ENCODE data around the gene LAP3. TPM values are rescaled to one million over a fixed set of nuclear protein-coding genes. Genes with fewer than 3 reads are reported as not detected.
"Not testable (repeated sequence)": the region's sequence is repeated elsewhere in the genome, so short reads cannot be mapped to it uniquely, and the experiment has no call there.

LAP3 gene
- polyA plus RNA-seq (2014; cell fraction: cytosol; rRNA removed) = 61.4 and 63.7 TPM in 2 replicates
- 31.5 and 31.8 TPM in 2 replicates for polyA plus RNA-seq (2014; cell fraction: nucleus; rRNA removed)

- peak; percentile 91 for DNase-seq (ENCODE audit: low spot score)
Observed at GRCh38 chr4:17576932-17577664, at the start of gene LAP3. Gene LAP3, plus strand, starts transcription at chr4:17577198. Its CDS starts 268 bp downstream, at chr4:17577466.

DNA sequence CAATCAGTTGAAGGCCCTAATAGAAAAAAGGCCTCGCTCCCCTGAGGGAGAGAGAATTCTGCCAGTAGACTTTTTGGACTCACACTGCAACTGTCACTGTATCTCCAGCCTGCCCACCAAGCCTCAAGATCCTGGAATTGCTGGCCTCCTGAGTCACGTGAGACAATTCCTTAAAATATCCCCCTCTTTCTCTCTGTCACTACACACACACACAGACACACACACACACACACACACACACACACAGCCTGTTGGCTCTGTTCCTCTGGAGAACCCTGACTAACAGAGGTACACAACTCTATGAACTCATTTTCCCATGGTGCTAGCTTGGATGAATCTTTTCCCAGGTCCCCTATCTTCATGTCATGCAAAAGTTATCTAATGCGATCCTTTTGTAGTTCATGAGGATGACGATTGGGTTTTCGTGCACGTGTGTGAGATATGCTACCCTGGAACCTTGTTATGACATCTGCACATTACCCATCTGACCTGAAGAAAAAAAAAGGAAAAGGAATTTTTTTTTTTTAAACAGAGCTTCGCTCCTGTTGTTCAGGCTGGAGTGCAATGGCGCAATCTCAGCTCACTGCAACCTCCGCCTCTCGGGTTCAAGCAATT is 48.3 kb upstream of the LAP3 start:
- DNase-seq (ENCODE audit: low spot score) = no peak

DNA sequence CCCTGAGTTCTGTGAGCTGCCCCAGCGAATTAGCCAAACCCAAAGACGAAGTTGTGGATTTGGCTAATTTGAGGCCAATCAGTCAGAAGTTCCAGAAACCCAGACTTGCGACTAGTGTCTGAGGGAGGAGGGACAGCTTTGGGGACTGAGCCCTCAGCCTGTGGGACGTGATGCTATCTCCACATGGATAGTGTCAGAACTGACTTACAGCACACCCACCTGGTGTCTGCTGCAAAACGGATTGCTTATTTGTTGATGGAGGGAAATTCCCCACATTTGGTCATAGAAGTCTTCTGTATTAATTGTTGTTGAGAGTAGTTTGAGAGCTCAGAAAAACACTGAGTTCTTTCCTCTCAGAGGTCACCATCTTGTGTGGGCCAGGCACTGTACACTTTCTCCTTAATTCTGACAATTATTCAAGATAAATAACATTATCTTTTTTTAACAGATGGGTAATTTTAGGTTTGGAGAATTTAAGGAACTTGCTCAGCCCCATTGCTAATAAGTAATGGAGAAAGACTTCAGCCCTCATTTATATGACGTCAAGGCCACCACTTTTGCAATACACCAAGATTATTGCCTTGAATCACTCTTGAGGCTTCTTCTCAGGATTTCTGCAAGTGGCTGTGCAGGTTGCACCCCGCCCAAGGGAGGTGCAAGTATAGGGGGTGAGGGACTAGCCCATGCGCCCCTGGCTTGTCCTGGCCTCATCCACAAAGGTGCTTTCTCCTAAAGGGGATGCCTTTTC is 45.3 kb upstream of the LAP3 start:
- DNase-seq (ENCODE audit: low spot score) = no peak

DNA sequence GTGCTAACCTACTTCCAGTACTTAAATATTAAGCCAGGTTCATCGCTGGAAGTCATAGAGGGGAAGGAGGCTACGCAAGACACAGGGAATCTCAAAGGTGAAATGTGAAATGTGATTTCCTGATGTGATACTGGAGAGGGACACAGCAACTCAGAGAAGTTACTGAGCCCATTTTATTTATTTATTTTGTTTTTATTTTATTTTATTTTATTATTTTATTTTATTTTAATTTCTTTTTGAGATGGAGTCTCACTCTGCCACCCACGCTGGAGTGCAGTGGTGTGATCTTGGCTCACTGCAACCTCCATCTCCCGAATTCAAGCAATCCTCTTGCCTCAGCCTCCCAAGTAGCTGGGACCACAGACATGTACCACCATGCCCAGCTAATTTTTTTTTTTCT is 42.3 kb upstream of the LAP3 start:
- DNase-seq (ENCODE audit: low spot score) = no peak

DNA sequence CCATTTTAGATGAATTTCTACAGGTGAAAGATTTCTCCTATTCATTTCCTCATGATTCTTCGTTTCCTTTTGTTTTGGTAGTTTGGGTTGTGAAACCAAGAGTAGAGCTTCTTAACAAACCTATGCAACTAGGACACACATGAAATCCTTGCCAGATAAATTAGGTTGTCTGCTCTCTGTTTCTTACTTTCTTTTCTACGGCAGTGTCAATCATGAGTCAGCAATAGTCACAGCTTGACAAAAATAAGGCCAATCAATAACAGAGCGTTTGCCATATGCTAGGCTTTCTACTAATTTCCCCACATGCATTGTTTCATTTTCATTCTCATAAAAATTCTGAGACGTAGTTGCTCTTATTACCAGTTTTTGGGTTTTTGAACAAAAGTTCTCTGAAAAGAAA is 41.8 kb upstream of the LAP3 start:
- no peak for DNase-seq (ENCODE audit: low spot score)

DNA sequence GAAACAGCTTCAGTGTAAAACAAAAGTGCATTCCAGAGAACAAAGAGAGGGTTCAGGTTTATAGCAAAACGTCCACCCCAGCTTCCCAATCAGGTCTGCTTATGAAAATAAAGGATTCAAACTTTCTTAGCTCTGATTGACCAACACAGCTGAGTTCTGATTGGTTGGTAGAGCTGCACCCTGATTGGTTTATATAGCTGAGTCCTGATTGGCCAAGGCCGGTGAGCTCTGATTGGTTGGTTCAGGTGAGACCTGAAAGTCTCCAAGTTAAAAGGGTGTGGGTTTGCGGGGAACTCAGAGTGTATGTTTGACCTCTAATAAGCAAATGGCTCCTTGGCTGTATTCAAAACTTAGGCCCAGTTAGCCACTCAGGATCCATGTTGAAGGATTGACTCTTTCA is 41.1 kb upstream of the LAP3 start:
- DNase-seq (ENCODE audit: low spot score) = no peak

DNA sequence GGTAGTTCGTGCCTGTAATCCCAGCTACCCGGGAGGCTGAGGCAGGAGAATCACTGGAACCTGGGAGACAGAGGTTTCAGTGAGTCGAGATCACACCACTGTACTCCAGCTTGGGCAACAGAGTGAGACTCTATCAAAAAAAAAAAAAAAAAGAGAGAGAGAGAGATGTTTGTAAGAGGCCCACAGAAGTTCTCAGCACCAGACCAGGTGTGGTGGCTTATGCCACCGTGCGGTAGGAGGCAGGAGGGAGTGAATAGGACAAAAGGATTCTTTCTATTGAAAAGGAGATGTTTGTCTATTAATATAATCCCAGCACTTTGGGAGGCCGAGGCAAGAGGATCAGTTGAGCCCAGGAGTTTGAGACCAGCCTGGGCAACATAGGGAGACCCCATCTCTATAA is 39.9 kb upstream of the LAP3 start:
- DNase-seq (ENCODE audit: low spot score) = not testable (repeated sequence)

- no peak for DNase-seq (ENCODE audit: low spot score)
Observed at GRCh38 chr4:17544205-17544604, 32.8 kb upstream of the LAP3 start.

GRCh38 chr4:17544831-17545234 is 32.2 kb upstream of the LAP3 start:
- DNase-seq (ENCODE audit: low spot score) = no peak

GRCh38 chr4:17545374-17546140 is 31.4 kb upstream of the LAP3 start:
- no peak for DNase-seq (ENCODE audit: low spot score)

DNA sequence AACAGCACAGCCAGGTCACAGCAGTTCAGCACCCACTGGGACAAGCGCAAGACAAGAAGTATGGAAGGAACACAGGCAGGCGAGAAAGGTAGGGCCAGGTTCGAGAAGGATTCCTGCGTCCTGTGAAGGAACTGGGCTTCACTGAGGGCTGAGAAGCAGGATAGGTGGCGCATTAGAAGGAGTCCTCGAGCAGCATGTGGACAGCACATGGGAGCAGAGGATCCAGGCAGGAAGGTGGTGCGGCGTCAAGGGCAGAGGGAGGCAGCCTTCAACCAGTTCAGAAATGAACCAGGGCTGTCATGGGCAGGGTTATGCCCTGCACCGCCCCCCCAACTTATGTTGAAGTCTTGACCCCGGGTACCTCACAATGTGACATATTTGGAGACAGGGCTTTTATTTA is 30.8 kb upstream of the LAP3 start:
- no peak for DNase-seq (ENCODE audit: low spot score)

DNA sequence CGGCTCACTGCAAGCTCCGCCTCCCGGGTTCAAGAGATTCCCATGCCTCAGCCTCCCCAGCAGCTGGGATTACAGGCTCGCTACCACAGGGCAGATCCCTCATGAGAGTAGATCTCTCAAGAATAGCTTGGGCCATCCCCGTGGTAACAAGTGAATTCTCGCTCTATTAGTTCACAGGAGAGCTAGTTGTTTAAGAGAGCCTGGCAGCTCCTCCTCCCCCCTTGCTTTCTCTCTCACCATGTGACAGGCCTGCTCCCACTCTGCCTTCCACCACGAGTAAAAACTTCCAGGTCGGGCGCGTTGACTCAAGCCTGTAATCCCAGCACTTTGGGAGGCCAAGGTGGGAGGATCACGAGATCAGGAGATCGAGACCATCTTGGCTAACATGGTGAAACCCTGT is 30.3 kb upstream of the LAP3 start:
- no peak for DNase-seq (ENCODE audit: low spot score)

- DNase-seq (ENCODE audit: low spot score) = no peak
Observed at GRCh38 chr4:17550549-17550948, 26.4 kb upstream of the LAP3 start.

DNA sequence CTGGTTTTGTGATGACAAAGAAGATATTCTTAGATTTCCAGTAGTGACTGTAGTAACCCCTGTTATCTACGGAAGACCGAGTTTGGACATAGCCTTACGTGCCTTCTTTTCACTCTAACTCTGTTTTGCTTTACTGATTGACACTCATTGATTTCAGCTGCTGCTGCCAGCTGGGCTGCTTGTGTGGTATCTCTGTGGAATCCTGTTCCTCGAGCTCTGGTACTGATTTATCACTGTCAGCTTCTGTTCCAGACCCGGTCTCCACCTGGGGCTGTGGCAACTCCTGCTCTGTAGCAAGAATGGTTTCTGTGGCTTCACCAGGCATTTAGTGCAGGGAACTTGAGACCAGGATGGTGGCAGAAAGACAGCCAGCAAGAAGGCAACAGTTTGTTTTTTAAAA is 24.6 kb upstream of the LAP3 start:
- DNase-seq (ENCODE audit: low spot score) = peak; percentile 63

GRCh38 chr4:17554568-17554967 is 22.4 kb upstream of the LAP3 start:
- DNase-seq (ENCODE audit: low spot score) = no peak

DNA sequence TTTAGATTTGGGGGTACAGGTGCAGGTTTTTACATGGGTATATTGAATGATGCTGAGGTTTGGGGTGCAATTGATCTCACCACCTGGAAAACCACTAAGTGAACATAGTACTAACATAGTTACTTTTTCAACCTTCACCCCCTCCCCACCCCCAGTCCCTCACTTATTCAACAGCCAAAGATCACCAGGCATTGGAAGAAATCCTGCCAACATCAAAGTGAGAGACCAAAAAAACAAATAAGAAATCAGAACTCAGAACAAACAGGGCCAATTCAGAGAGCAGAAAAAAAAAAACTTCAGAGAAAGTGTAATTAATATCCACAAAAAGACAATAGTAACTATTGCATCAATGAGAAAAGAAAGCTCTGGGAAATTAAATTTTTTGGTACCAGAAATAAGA is 20.5 kb upstream of the LAP3 start:
- no peak for DNase-seq (ENCODE audit: low spot score)

DNA sequence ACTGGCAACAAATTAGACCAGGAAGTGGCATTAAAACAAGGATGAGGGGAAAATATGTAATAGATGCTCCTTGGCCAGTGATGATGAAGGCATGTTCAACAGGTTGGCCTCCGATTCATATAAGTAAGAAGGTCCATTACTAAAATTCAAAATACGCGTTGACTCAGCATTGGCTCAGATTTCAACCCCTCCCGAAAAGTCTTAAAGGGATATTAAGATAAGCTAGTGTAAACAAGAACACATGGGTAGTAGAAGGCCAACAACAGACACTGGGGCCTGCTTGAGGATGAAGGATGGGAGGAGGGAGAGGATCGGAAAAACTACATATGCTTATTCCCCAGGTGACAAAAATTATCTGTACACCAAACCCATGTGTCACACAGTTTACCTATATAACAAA is 19.1 kb upstream of the LAP3 start:
- DNase-seq (ENCODE audit: low spot score) = no peak

DNA sequence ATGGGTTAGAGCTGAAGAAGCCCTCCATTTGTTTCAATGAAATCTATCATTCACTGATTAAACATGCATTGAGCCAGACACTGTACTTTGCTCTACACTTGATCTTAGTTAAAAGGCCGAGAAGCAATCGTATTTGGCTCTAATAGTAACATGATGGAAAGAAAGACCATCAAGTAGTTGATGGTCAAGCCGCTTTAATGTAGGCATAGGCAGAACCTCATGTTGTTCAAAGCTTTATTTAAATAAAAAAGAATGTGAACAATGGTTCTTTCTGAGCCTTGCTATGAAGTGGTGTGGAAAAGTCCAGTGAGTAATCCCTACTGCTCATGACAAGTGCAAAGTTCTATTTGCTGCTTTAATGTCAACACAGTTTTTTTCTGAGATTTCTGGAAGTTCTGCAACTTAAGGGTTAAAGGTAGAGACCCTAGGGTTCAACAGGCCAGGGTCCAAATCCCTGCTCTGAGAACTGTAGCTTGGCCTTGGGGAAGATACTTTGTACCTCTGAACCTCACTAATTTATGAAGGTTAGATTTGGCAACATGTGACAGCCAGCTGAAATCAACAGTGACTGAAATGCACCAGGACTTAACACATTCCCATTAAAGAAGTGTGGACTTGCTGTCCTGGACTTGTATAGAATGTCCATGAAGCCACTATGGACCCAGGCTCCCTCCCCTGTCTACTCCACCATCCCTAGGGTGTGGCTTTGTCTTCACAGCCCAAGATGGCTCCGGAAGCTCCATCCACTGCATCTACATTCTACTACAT is 17.9 kb upstream of the LAP3 start:
- DNase-seq (ENCODE audit: low spot score) = no peak

DNA sequence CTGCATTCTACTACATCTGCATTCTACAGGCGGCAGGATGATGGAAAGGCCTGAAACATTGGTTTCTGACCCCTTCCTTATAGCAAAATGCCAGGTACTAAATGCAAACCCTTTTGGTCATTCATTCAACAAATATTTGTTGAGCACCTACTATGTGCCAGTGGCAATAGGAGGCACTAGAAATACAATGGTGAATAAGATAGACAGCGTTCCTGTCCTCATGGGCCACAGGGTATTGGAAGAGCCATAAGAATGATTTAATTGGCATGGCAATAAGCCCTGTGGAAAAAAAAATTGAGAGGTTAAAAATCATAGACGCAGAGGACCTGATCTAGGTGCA is 17.3 kb upstream of the LAP3 start:
- no peak for DNase-seq (ENCODE audit: low spot score)

DNA sequence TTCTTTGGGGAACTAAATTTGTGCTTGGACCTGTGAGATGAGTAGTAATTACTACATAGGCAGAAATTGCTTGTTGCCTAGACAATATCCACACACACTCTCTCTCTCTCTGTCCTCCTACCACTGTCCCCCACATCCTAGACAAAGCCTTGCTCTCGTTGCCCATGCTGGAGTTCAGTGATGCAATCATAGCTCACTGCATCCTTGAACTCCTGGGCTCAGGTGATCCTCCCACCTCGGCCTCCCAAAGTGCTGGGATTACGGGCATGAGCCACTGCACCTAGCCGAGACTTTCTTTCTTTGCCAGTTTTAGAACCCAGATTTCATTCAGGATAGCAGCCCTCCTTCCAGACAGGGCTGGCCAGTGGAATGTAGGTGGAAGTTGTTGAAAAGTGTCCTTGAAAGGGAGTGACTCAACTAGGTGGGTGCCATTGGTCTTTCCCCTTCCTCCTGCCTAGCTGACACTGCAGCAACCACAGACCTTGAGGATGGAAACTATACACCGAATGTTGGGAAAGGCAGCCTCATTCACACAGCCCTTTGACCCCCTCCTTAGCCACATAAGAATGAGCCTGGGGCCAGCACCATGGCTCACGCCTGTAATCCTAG is 16.8 kb upstream of the LAP3 start:
- no peak for DNase-seq (ENCODE audit: low spot score)

All from SK-N-DZ (cell line).